GM23338 (cell line): Measurements from ENCODE around the gene NFS1.

Experiments
- CREB1 ChIP-seq: fragments of 250-450 bp; sonication (Bioruptor Pico); IDR thresholded peaks from 2 replicates; pipeline ENCODE4 v1.5.0; 2020; ENCODE audit warnings: low read depth, mild to moderate bottlenecking, moderate library complexity
- CTCF ChIP-seq, 2 experiments: fragments of 200-600 bp in 1 of 2; sonication (generic) in 1 of 2; conservative IDR thresholded peaks; 2 replicates each; pipeline versions ENCODE4 v1.5.1 to v1.6.1; 2016 to 2017; ENCODE audit warnings: antibody characterized with exemption in 2 of 2, low read depth in 2 of 2, mild to moderate bottlenecking in 2 of 2, moderate library complexity in 1 of 2
- ETS1 ChIP-seq: IDR thresholded peaks from 2 replicates; pipeline ENCODE4 v1.6.1; 2016; ENCODE audit warnings: antibody characterized with exemption
- EZH2phosphoT487 ChIP-seq: fragments of 200-600 bp; sonication (generic); IDR thresholded peaks from one replicate; pipeline ENCODE4 v1.8.1; 2018; ENCODE audit warnings: antibody characterized with exemption; ENCODE audit not compliant: unreplicated experiment
- POLR2AphosphoS5 ChIP-seq: IDR thresholded peaks from 2 replicates; pipeline ENCODE4 v1.6.1; 2016; ENCODE audit warnings: antibody characterized with exemption, low read depth
- ZNF462 ChIP-seq: fragments of 250-450 bp; sonication (Bioruptor Pico); IDR thresholded peaks from 2 replicates; pipeline ENCODE4 v1.5.0; 2020; ENCODE audit warnings: mild to moderate bottlenecking, moderate library complexity

GRCh38 chr20:35674921-35675320 is 24.2 kb downstream of the NFS1 start:
- TF ChIP-seq CTCF (conservative IDR thresholded peaks at IDR 0.05; ENCODE audit: low read depth in 2 of 2) (no peak), ZNF462 (CRISPR knock-in tag) (no peak), ETS1 (no peak), EZH2phosphoT487 (no peak), CREB1 (no peak), POLR2AphosphoS5 (no peak)
